Posterior cingulate gyrus (tissue), 11 donors: ENCODE results near the gene BICRAL.
"Not testable (repeated sequence)": the region's sequence is repeated elsewhere in the genome, so short reads cannot be mapped to it uniquely, and the experiment has no call there.

Experiments
- DNase-seq, 10 donors: peaks; one replicate each; pipeline versions ENCODE4 v3.0.0 to v3.0.0-alpha.2; 2020 to 2021; ENCODE audit warnings: mixed read lengths in 3 of 10
- intact Hi-C: fragments of 100-400 bp; cut with DNase I; formaldehyde crosslinking; loops from one replicate; pipeline ENCODE4 v1.15.1; 2023

Gene BICRAL

GRCh38 chr6:42880240-42880817 lies 98.5 kb downstream of the BICRAL start:
- DNase-seq: peak in 1 of 10 donors; percentile 68
- intact Hi-C loops: not testable (repeated sequence)

- DNase-seq, intact Hi-C loops: not testable (repeated sequence)
Measured at GRCh38 chr6:42880871-42881270, 99.0 kb downstream of the BICRAL start.

- intact Hi-C loops: no loop called here
- no peak for DNase-seq
Measured at GRCh38 chr6:42885702-42886101, 103.8 kb downstream of the BICRAL start.

GRCh38 chr6:42888201-42888600 lies 106.3 kb downstream of the BICRAL start:
- DNase-seq, intact Hi-C loops: not testable (repeated sequence)

GRCh38 chr6:42889815-42890214 lies 108.0 kb downstream of the BICRAL start:
- DNase-seq: no peak

GRCh38 chr6:42890311-42891198 lies 108.7 kb downstream of the BICRAL start:
- peak; percentile 87 to 99 (median 94) for DNase-seq
- intact Hi-C loops: loop anchor here (10.0 kb wide), 1 partner anchor 106 kb away; the partner anchor contains the start of gene BICRAL

More at GRCh38 chr6:42889815-42890214, 108.0 kb downstream of the BICRAL start:
- intact Hi-C loops: loop anchor here (10.0 kb wide), 1 partner anchor 105 kb away; the partner anchor contains the start of gene BICRAL

- intact Hi-C loops: loop anchor here (10.0 kb wide), 1 partner anchor 106 kb away; the partner anchor contains the start of gene BICRAL
- no peak for DNase-seq
Measured at GRCh38 chr6:42891199-42891722, 109.4 kb downstream of the BICRAL start.

- intact Hi-C loops: loop anchor here (10.0 kb wide), 1 partner anchor 109 kb away; the partner anchor contains the start of gene BICRAL
- peak in 1 of 10 donors; percentile 5 for DNase-seq
Measured at GRCh38 chr6:42894041-42894828, 112.4 kb downstream of the BICRAL start.

GRCh38 chr6:42896178-42896719 lies 114.4 kb downstream of the BICRAL start:
- DNase-seq: no peak
- intact Hi-C loops: loop anchor here (5.0 to 10.0 kb wide), 2 partner anchors 111 to 234 kb away; partner anchors contain the start of gene BICRAL

- intact Hi-C loops: loop anchor here (5.0 to 10.0 kb wide), 2 partner anchors 114 to 237 kb away; partner anchors contain the start of gene BICRAL
- peak in 7 of 10 donors; percentile 52 to 90 (median 67) for DNase-seq
Measured at GRCh38 chr6:42898891-42899361, 117.1 kb downstream of the BICRAL start.

- intact Hi-C loops: loop anchor here (5.0 to 10.0 kb wide), 2 partner anchors 115 to 238 kb away; partner anchors contain the start of gene BICRAL
- DNase-seq: no peak
Measured at GRCh38 chr6:42899871-42900270, 118.0 kb downstream of the BICRAL start.

GRCh38 chr6:42901538-42901957 lies 119.7 kb downstream of the BICRAL start:
- DNase-seq: peak in 8 of 10 donors; percentile 53 to 94 (median 68)
- intact Hi-C loops: loop anchor here (1.0 kb wide), 1 partner anchor 242 kb away; no protein-coding TSS in a partner anchor

GRCh38 chr6:42902429-42903263 lies 120.8 kb downstream of the BICRAL start:
- intact Hi-C loops, DNase-seq: not testable (repeated sequence)

- intact Hi-C loops: no loop called here
- no peak for DNase-seq
Measured at GRCh38 chr6:42904467-42904866, 122.6 kb downstream of the BICRAL start.

- no peak for DNase-seq
- intact Hi-C loops: no loop called here
Measured at GRCh38 chr6:42907336-42907735, 125.5 kb downstream of the BICRAL start.

- intact Hi-C loops: no loop called here
- DNase-seq: no peak
Measured at GRCh38 chr6:42909835-42910234, 128.0 kb downstream of the BICRAL start.

GRCh38 chr6:42911171-42912021 lies 129.5 kb downstream of the BICRAL start:
- peak in 1 of 10 donors; percentile 17 for DNase-seq
- intact Hi-C loops: no loop called here

- intact Hi-C loops: no loop called here
- no peak for DNase-seq
Measured at GRCh38 chr6:42914546-42914945, 132.7 kb downstream of the BICRAL start.
